GM19455 (cell line): ENCODE data around the gene ATP6AP2.

Experiments
- ATAC-seq: cut with Tn5 transposase; IDR thresholded peaks from one replicate; pipeline ENCODE4 v1.9.1; 2021; ENCODE audit not compliant: unreplicated experiment

Gene ATP6AP2

GRCh38 chrX:40632199-40632598, 51.4 kb downstream of the ATP6AP2 start:
- no peak for ATAC-seq

- no peak for ATAC-seq
These were observed 56.9 kb downstream of the ATP6AP2 start for GRCh38 chrX:40637687-40638086.

GRCh38 chrX:40644176-40644575, 63.4 kb downstream of the ATP6AP2 start:
- no peak for ATAC-seq

GRCh38 chrX:40644821-40645358, 64.1 kb downstream of the ATP6AP2 start:
- no peak for ATAC-seq

- ATAC-seq, result peak; percentile 32
These were observed 65.9 kb downstream of the ATP6AP2 start for GRCh38 chrX:40646489-40647306.

GRCh38 chrX:40647307-40648197, 66.8 kb downstream of the ATP6AP2 start, which contains the start of gene CXorf38:
CXorf38 (minus strand) TSS chrX:40647561; CDS start chrX:40647520, 41 bp downstream.
- ATAC-seq, result peak; percentile 68

- no peak for ATAC-seq
These were observed 71.0 kb downstream of the ATP6AP2 start for GRCh38 chrX:40651620-40652223.

GRCh38 chrX:40652664-40653063, 71.9 kb downstream of the ATP6AP2 start:
- no peak for ATAC-seq

GRCh38 chrX:40653535-40653934, 72.8 kb downstream of the ATP6AP2 start:
- ATAC-seq, result no peak
